Progenitor cell of endocrine pancreas (in vitro differentiated cells): ENCODE data around the gene LRCH3. TPM values are rescaled to one million over a fixed set of nuclear protein-coding genes. Genes with fewer than 3 reads are reported as not detected.

Experiments used
- DNase-seq: peaks from one replicate; pipeline ENCODE4 v3.0.0; 2021; ENCODE audit warnings: low spot score; ENCODE audit not compliant: unreplicated experiment
- H3K27ac Mint-ChIP-seq: 2 replicates; pipeline ENCODE4 v1.8.0; 2021; ENCODE audit warnings: mild to moderate bottlenecking, moderate library complexity, mixed read lengths
- H3K27me3 Mint-ChIP-seq: 2 replicates; pipeline ENCODE4 v1.8.0; 2021; ENCODE audit warnings: mixed read lengths
- H3K36me3 Mint-ChIP-seq: 2 replicates; pipeline ENCODE4 v1.8.0; 2022; ENCODE audit warnings: mixed read lengths; ENCODE audit not compliant: insufficient read depth
- H3K4me1 Mint-ChIP-seq: 2 replicates; pipeline ENCODE4 v1.8.0; 2021; ENCODE audit warnings: low read depth, mixed read lengths
- H3K4me3 Mint-ChIP-seq: 2 replicates; pipeline ENCODE4 v1.8.0; 2021; ENCODE audit warnings: low read depth, mild to moderate bottlenecking, moderate library complexity, mixed read lengths
- H3K9me3 Mint-ChIP-seq: 2 replicates; pipeline ENCODE4 v1.8.0; 2021; ENCODE audit warnings: low read depth, mixed read lengths
- total RNA-seq: library from RNA; stranded (reverse); gene quantifications from 2 replicates; pipeline ENCODE4 v1.2.1, GENCODE V29; 2021
- TF ChIP-seq, protein P1 (sequence below): fragments of 200-600 bp; sonication (generic); IDR thresholded peaks from one replicate; pipeline ENCODE4 v1.5.0; 2021; ENCODE audit warnings: antibody characterized with exemption, mild to moderate bottlenecking; ENCODE audit not compliant: unreplicated experiment

LRCH3 gene
- total RNA-seq, 1 donor from 2014 or later = 73.3 TPM

DNA sequence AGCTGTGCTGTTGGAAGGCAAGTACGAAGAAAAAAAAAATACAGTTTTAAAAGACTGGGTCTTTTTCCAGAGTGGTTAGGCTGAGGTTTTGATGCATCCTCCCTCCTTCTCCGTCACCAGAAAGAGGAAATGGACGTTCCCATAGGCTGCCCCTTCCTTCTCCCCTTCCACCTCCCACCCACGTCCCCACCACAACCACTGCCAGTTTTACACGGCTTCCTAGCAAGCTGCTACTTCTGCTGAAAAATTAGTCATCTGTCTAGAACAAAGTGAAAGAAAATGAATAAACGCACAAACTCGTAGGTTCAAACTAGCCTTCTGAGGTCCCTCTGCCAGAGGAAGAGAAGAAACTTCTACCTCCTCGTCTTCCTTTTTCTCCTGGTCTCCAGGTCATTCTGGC, 87.4 kb downstream of the LRCH3 start:
- peaks cover 35% of the 10 kb centered on the region for H3K36me3 Mint-ChIP-seq
- H3K27ac Mint-ChIP-seq = no peak overlapping the region
- H3K27me3 Mint-ChIP-seq = no peaks in the 10 kb centered on the region

GRCh38 chr3:197880491-197881269, 89.6 kb downstream of the LRCH3 start:
- Mint-ChIP-seq H3K4me1 (peaks cover 21% of the 10 kb centered on the region), H3K36me3 (peaks cover 36% of the 10 kb centered on the region), H3K4me3 (no peak overlapping the region), H3K9me3 (no peaks in the 10 kb centered on the region), H3K27me3 (no peaks in the 10 kb centered on the region), H3K27ac (peak overlapping the region; percentile 59)
- no peak for DNase-seq
- TF ChIP-seq, protein P1, sequence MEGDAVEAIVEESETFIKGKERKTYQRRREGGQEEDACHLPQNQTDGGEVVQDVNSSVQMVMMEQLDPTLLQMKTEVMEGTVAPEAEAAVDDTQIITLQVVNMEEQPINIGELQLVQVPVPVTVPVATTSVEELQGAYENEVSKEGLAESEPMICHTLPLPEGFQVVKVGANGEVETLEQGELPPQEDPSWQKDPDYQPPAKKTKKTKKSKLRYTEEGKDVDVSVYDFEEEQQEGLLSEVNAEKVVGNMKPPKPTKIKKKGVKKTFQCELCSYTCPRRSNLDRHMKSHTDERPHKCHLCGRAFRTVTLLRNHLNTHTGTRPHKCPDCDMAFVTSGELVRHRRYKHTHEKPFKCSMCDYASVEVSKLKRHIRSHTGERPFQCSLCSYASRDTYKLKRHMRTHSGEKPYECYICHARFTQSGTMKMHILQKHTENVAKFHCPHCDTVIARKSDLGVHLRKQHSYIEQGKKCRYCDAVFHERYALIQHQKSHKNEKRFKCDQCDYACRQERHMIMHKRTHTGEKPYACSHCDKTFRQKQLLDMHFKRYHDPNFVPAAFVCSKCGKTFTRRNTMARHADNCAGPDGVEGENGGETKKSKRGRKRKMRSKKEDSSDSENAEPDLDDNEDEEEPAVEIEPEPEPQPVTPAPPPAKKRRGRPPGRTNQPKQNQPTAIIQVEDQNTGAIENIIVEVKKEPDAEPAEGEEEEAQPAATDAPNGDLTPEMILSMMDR = no peak

More for the DNA sequence above, 87.4 kb downstream of the LRCH3 start:
- no peak for DNase-seq
- Mint-ChIP-seq H3K4me1 (peaks cover 21% of the 10 kb centered on the region), H3K4me3 (no peak overlapping the region), H3K9me3 (no peaks in the 10 kb centered on the region)
- TF ChIP-seq, protein P1 = no peak

DNA sequence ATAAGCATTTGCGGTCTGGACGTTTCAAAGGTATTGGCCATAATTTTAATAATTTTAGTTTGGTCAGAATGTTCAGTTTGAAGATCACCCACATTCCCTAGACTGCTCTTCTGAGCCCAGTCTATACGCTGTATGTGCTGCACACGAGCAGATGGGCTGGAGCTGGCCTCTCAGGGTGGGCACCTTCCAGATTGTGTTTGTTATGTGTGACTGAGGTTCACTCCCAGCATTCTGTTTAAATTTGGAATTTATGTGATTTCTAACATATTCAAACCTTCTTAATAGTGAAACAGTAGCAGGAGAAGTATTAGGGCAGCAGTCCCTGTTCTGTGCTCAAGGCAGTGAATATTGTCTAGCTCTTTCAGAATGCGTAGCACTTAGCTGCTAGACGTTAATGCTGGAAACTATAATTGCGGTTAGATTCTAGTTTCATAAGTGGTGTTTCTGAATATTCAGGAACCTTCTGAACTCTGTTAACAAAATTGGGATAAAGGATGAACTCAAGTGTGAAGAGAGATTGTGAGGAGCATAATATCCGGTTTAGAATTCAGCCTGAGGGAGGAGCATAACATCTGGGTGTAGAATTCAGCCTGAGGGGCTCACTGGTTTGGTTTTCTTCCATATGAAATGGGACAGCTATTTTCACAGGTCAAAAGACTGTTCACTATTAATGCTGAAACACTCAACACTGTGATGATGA, 90.4 kb downstream of the LRCH3 start:
- Mint-ChIP-seq H3K27ac (peak overlapping the region; percentile 59), H3K36me3 (peaks cover 36% of the 10 kb centered on the region), H3K9me3 (no peaks in the 10 kb centered on the region), H3K4me3 (no peak overlapping the region), H3K4me1 (peaks cover 21% of the 10 kb centered on the region), H3K27me3 (no peaks in the 10 kb centered on the region)
- no peak for DNase-seq
- TF ChIP-seq, protein P1 = no peak

DNA sequence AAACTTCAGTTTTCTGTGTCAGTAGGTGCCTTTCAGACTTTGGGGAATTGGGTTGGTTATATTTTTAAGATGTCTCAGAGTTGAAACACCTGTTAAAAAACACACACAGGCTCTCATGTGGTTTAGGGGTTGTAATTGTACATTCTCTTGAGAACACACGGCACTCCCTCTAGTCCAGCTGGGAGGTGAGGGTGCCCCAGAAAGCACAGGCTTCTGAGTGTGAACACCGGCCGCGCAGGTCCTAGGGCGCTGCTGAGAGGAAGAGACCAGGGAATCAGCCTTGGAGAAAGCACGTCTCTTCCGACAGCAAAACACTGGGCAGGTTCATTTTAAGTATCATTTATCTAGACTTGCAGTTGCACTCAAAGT, 90.9 kb downstream of the LRCH3 start:
- H3K4me3 Mint-ChIP-seq = no peak overlapping the region
- no peaks in the 10 kb centered on the region for H3K9me3 Mint-ChIP-seq
- peaks cover 21% of the 10 kb centered on the region for H3K4me1 Mint-ChIP-seq
- no peaks in the 10 kb centered on the region for H3K27me3 Mint-ChIP-seq
- no peak overlapping the region for H3K27ac Mint-ChIP-seq
- DNase-seq = no peak
- H3K36me3 Mint-ChIP-seq = peaks cover 35% of the 10 kb centered on the region
- TF ChIP-seq, protein P1 = no peak

DNA sequence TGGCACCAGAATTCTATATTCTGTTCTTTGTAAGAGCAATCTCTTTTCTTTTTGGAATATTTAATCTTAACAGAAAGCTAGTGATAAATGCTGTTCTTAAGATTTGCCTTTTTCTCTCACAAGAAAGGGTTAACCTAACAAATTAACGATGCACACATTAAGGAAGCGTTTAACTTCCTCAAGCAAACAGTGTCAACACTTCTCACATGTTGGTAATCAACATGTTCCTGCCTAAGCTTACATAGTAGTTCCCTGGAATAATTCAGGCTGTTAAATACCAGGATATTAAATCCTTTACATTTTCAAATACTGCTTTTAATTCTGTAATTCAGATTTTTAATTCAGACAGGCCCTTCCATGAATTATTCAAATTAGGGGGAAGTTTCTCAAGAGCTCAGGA, 91.5 kb downstream of the LRCH3 start:
- Mint-ChIP-seq H3K4me1 (peaks cover 21% of the 10 kb centered on the region), H3K27ac (no peak overlapping the region), H3K36me3 (peaks cover 33% of the 10 kb centered on the region), H3K4me3 (no peak overlapping the region), H3K27me3 (no peaks in the 10 kb centered on the region), H3K9me3 (no peaks in the 10 kb centered on the region)
- TF ChIP-seq, protein P1 = no peak
- no peak for DNase-seq
